Activated CD8-positive, alpha-beta memory T cell treated with anti-CD3 and anti-CD28 coated beads, Interleukin-2, amount 50 U/mL, for 24 hours (primary cell): Measurements from ENCODE around the gene PIGO.

Source experiments
- DNase-seq: peaks from one replicate; pipeline ENCODE4 v3.0.0-alpha.2; 2020; ENCODE audit errors: extremely low read depth

The PIGO gene

DNA sequence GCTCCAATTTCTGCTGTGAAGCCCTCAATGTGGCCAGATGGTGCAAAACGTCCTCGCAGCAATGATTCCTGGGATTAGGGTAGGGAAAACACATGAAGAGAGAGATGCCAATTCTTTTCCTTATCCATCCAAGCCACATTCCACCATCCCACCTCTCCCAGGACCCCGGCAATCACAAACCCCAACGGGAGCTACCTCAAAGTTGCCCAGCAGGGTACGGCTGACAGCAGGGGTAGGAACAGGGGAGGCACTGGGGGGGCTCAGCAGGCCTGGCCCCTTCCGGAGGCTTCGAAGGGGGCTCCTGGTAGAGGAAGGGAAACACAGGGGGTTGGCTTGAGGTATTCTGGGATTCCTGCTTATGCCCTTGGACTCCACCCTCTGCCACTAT lies 9.9 kb upstream of the PIGO start:
- DNase-seq = no peak

DNA sequence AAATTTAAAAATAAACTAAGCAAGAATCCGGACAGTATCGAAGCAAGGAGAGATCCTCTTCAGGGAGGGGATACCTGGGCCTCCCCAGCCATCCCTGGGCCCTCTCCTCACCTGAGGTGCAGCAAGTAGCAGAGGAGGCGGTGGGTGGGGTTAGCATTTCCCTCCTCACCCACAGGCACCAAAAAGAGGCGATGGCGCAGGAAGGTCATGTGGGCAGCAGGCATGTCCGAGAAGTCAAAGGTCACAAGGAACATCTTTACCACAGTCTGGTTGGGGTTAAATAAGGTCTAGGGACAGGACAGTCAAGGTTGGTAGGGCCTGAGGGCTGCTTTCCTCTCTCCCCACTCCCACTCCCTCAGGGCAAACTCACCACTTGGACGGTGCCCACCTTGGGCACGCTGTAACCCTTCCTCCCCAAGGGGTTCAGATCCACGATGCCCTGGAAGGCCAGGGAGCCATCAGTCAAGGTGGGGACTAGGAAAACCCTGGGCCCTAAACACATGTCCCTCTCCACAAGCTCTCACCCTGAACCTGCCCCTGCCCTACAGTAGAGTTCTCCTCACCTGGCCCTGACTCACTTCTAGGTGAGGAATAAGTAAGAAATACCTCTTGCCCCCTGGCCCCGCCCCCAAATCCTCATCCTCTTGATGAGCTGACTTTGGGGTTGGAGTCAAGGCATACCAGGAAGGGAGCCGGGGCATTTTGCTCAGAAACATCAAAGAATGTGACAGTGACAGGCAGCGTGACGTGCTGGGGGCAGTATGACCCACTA lies 9.4 kb upstream of the PIGO start:
- no peak for DNase-seq

DNA sequence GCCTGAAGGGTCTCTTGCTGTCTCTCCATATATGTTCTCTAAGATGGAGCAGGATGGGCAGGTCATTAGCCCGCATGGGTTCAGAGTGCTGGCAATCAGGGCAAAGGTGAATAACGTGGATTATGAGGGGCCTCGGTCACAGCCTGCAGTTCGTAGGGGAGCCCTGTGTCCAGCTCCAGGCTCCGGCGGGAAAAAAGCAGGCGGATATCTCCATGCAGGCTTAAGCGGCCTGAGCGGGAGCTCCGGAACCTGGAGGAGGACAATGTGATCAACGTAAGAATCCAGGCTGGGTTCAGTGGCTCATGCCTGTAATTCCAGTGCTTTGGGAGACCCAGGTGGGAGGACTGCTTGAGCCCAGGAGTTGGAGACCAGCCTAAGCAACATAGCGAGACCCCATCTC lies 8.7 kb upstream of the PIGO start:
- no peak for DNase-seq

DNA sequence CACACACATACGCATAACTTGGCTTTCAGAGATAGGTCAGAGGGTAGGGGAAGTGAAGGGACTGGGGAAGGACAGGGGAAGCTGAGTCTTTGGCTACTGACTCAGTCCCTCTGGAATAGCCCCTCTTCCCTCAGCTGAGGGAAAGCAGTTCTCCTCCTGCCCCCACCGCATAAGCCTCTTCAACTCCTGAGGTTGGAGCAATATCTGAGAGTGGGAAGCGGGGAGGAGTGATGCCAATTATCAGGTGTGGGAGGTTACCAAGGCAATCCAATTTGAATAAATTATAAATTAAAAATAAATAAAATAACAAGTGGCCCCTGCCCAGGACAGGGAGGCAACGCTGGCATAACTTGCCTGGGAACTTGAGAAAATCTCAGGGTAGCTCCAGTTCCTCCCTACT lies 8.2 kb upstream of the PIGO start:
- DNase-seq = no peak

DNA sequence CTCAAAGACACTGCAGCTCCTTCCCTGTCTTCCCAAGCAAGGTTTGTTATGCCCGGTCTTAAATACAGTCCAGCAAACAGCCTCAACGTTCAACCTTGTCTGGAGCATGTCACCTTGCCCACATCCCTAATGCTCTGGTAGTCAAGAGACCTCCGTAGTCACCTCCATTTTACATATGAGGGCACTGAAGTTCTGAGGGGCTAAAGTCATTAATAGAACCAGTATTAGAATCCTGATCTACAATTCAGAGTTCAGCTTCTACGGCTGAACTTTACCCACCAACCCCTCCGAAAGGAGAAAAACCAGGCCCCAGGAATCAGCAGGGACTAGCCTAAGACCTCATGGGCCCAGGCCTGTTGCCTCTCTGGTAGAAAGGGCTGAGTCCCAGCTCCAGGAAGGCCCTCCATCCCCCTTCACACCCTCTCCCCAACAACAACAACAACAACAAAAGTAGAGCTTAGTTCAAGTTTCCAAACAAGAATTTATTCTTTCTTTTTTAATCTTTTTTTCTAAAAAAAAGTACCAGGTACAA lies 7.3 kb upstream of the PIGO start:
- DNase-seq = no peak

DNA sequence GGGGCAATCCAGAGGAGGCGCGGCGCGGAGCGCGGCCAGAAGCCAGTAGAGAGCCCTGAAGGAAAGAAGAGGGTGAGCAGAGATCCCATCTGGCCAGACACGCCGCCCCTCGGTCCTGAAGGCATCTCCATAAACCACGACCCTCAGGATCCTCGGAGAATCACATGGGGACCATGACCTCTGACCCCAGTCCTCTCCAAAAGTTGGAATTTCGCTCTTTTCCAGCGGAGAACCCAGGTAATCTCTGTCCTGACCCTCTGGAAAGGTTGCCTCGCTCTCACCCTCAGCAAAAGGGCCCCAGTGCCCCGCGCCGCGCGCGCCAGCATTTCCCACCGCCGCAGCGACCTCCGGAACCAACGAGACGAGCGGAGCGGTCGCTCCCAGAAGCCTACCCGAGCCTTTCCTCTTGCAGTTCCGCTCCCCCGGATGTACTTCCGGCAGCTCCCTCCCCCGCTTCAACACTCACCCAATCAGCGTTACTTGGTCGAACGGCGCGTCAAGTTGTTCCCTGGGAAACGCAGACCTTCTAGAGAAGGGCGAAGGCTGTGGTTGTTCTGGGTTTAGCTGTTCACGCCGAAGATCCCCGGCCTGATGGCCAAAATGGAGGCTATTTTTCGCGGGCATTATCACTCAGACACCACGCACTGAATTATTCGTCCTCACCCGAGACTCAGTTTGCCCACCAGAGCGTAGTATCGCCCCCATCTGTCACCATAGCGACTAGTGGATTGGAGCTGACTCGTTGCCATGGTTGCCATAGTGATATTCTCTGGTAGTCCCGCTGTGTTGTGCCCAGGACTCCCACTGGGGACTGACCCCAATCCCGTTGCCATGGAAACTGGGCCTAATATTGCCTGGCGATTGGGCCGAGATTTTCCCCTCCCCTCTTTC lies 6.6 kb upstream of the PIGO start, which contains the start of gene STOML2:
Gene STOML2, minus strand, starts transcription at position 363 of the 891 bp plus-strand sequence. Its CDS starts 37 bp downstream, at position 326.
- peak; percentile 89 for DNase-seq

DNA sequence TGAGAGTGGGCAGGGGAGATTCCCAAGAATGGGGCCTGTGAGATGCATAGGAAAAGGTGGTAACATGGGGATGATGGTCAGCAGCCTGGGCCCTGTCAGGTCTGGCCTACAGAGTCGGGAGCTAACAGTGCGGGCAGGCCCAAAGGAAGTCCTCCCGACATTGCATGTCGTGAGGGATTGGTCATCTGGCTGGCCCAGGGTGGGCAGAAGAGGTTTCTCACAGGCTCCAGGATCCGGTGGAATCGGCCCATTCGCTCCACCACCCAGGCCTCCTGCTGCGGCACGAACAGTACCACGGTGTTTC lies 6.0 kb upstream of the PIGO start:
- no peak for DNase-seq

DNA sequence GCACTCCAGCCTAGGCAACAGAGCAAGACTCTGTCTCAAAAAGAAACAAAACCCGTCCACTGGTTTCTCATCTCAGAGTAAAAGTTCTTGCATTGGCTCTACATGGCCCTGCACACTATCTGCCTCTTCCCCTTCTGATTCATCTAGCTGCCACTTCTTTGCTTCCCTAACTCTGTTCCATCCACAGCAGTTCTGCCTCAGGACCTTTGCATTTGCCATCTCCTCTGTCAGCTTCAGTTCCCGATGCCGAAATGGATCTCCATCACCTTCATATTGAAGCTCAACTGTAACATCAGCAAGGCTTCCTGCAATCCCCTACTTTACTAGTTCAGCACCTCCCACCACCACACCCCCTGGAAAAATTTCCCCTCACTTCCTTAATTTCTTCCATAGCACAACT lies 1.2 kb upstream of the PIGO start:
- no peak for DNase-seq

DNA sequence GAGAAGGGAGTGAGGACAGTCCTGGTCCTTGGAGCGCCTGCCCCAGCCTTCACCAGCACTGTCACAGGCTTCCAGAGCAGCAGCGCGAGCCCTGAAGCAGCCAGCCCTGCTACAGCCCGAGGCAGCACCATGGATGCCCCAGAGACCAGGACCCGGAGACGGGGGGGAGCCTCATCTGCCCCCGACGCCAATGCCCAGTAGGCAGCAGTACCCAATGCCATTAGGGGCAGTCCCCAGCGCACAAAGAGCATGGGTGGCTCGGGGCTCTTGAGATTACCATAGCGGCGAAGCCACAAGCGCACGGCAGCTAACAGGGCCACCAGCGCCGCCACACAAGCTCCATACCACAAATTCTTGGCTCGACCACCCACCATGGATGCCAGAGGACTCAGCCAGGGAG lies 4.9 kb downstream of the PIGO start:
- DNase-seq = no peak

DNA sequence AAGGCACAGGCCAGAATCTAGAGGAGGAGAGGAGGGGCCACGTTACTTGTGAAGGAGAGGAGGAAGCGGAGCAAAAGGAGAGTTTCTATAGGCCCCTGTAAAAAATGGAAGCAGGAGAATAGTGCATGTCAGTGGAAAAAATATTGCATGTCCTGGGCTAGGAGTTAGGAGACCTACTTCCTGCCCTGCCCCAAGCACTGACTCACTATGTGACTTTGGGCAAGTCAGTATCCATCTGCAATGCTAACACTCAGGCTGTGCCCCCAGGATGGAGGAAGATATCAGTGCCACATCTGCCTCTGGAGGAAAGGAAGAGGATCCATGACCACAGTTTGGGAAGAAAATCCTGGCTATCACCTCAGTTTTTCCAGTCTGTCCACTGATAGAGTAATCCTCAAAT lies 7.0 kb downstream of the PIGO start:
- no peak for DNase-seq

DNA sequence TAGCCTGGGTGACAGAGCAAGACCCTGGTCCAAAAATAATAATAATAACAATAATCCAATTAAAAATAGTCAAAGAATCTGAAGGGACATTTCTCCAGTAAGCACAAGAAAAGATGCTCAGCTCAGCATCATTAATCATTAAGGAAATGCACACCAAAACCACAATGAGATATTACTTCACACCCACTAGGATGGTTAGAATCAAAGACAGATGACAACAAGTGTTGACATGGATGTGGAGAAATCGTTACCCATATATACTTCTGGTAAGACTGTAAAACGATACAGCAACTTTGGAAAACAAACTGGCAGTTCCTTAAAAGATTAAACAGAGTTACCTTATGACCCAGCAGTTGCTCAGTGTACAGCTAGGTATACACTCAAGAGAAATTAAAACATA lies 11.3 kb downstream of the PIGO start:
- no peak for DNase-seq

DNA sequence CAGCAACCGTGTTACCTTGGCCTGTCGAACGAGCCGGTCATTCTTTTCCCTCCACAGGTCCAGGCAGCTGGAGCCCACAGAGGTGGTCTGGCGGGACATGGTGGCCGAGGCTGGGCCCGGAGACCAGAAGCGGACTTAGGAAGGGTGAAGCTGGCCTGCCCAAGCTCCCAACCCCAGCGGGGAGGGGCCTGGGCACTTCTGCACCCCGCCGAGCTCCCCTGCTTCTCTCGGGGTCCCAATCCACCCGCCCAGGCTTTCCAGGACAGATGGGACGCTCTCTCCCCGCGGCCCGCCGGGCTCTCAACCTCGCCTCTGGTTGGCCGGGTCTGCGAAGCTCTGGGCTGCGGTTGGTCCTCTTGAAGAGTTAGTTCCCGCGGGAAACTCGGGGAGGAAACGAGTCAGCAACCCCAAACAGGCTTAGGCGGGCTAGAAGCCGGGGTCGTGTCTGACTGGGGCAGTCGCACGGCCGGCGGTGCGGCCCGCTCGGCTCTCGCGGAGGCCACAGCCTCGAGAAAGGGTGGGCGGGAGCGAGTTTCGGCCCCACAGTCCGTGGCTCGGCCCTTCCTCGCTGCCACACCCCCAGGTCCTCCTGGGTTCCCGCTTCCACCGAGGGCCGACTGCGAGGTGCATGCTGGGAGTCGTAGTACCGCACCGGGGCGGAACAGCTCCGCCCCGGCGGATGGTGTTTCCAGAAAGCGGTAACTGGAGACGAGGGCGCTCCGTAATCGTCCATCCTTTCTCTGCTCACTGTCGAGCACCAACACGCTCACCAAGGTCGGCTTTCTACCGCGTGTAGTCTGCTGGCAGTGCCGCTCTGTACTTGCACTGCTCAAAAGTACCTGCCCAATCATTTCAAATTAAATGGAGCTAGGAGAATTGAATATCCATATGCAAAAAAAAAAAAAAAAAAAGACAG lies 16.7 kb downstream of the PIGO start, which contains the start of gene FANCG:
Gene FANCG, minus strand, starts transcription at position 517 of the 916 bp plus-strand sequence. Its CDS starts 418 bp downstream, at position 99.
- DNase-seq = peak; percentile 62

DNA sequence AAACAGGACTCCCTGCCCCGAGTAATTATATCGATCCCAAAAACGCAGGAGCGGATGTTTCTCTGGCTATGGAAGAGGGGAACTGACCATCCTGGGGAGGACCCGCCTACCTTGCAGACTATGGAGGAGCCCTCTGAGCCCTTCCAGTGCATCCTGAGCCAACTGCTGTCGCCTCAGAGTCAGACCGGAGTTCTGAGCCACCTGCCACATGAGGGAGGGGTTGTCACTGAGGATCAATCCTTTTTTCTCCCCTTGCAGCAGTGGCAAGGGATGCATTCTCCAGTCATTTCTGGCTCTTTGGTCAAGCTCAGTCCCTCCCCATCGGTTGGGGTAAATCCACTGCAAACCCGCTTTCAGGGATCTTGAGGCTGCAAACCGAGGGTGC lies 17.4 kb downstream of the PIGO start:
- DNase-seq = no peak

DNA sequence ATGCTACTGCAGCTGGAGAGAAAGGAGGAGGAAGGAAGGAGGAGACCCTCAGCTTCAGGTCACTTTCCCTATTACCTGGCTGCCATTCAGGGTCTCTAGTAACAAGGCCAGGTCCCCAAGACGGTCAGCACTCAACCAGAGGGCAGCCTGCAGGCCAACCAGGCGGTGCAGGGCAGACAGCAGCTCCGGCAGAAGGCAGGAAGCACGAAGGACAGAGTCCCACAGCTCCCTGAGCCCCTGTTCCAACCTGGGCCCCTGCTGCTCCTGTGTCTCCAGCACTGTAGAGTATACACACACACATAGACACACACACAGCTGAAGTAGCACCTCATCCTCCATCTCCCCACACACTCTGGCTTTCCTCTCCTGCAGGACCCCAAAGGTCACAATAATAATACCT lies 18.3 kb downstream of the PIGO start:
- DNase-seq = no peak

DNA sequence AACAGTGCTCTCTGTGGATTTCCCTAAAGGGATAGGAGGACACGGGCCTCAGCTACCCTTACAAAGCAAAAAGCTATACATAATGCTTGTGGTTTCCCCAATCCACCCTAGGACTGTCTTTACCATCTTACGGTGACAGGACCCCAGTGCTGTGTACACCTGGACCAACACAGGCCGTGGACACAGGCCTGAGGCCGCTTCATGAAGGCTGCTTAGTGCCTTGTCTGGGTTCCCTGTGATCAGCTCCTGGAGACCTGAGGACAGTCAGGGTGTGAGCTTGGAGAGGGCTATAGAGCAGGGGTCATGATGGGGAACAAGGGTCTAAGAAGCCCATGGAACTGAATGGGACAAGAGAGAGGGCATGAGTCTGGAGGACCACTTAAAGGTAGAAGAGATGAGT lies 19.5 kb downstream of the PIGO start:
- no peak for DNase-seq

DNA sequence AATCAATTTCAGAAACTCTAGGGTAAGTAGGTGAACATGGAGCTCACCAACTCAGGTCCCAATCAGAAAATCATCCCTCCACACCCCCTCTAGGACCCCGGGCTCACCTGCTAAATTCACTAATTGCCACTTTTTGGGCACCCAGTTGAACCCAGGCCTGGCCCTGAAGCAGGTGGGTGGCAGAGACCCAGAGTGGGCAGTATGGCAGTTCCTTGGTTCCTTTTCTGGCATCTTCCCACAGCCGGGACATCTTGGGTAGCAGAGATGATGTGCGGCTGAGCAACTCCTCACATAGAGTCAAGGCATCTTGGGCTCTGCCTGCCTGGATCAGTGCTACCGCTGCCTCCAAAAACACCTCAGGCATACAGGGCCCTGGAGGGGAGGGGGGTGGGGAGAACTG lies 21.0 kb downstream of the PIGO start:
- DNase-seq = no peak

DNA sequence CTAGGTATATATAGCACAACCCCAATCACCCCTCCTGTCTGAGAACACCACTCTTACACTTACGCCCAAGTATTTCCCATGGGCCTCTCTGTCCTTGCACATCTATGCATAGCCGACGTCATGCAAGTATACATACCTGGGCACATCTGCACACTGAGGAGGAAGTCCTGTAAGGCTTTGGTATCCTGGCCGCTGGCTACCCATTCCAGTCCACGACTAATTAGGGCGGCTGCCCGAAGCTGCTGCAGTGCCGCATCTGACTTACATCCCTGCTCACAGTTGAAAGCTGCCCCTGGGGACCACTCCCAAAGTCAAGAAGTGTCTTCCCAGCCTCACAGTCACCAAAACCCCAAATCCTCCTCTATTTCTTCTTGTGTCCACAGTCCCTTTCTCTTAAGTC lies 21.6 kb downstream of the PIGO start:
- DNase-seq = no peak

DNA sequence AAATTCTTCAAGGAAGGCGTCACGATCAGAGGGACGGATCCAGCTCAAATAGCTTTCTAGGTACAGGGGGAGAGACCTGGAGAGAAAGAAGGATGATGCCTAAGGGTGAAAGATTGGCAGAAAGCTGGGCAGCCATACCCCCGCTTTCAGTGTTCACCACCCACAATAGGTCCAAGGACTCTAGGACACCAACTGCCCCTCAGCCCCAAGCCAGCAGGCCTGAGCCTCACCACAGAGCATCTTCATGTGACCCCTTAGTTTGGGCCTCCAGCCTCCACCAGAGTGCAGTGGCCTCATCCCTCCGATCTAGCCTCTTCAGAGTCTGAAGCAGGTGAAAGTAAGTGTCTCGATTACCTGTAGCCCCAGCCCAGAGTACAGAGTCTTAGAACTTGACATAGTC lies 22.2 kb downstream of the PIGO start:
- DNase-seq = no peak

DNA sequence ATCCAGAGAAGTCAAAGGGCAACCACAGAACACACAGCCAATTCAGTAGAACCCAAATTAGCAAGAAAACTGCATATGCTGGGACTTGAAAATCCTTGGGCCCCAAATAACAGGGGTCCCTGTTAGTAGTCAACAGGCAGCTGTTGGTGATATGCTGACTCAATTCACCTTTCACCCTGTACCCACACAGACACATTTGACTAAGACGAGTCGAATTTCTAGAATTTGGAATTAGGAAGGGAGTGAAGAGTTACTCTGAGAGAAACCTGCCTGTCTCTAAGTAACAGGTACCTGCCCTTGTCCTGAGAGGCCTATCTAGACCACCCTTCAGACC lies 23.1 kb downstream of the PIGO start:
- no peak for DNase-seq

DNA sequence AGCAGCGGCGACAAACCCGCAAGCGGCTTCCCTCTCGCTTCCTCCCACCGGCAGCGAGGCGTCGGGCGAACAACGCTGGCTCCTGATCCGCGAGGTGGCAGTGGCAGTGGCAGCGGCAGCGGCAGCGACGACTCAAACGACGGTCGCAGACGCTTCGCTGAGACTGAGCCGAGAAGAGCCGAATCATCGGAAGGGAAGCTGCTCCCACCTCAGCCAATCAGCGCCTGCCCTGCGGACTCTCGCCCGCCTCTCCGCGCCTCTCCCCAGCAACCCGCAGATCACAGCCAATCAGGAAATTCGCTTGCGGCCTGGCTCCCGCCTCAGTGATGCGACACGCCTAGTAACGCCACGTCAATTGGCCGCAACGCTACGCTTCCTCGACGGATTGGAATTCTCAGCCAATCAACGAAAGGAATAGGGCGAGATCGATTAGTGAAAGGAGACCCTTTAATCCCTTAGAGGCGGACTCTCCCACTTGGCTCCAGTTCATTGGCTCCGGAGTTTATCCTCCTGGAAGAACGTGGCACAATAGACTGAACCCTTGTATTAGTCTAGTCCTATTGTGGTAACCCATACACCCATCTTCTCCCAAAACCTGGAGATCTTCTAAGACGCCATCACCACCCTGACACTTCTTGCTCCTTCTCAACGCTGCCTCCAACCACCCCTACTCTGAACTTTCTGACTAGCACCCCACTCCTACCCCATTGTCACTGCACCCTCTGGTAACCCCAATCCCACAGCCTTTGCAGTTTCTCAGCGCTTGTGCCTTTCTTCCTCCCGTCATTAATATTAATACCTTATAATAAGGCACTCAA lies 23.7 kb downstream of the PIGO start, which contains the start of gene VCP:
Gene VCP, minus strand, starts transcription at position 165 of the 818 bp plus-strand sequence. CDS start 272 bp downstream, outside the sequence.
- DNase-seq = peak; percentile 97
